ENCODE measurements around the gene TENT5C. TPM values are rescaled to one million over a fixed set of nuclear protein-coding genes. Genes with fewer than 3 reads are reported as not detected.

The TENT5C gene
- polyA plus RNA-seq, 1 donor (not counting 4 experiments of a cell fraction or from before 2014, with no cell fraction given), result 0.13 TPM

GRCh38 chr1:117627546-117628130 lies 21.8 kb downstream of the TENT5C start:
- DNase-seq (ENCODE audit: low read depth, low spot score) (no peak), FAIRE-seq (no peak)
- H4K20me1 ChIP-seq (ENCODE audit: control insufficient read depth, extremely low read depth, insufficient read depth, low read length), result no peaks in the 10 kb centered on the region

GRCh38 chr1:117628343-117628742 lies 22.5 kb downstream of the TENT5C start:
- no peak for DNase-seq (ENCODE audit: low read depth, low spot score)
- Histone ChIP-seq H3K4me3 (ENCODE audit: control insufficient read depth in 2 of 3, extremely low read depth in 1 of 3, insufficient read depth in 2 of 3, low read depth in 1 of 3, low read length in 3 of 3) (no peak overlapping the region), H3K4me2 (ENCODE audit: control insufficient read depth, extremely low read depth, insufficient read depth, low read depth, low read length) (no peak overlapping the region), H3K27ac (ENCODE audit: control insufficient read depth, insufficient read depth, low read length) (no peak overlapping the region), H3K36me3 (ENCODE audit: control insufficient read depth in 2 of 2, extremely low read depth in 1 of 2, insufficient read depth in 2 of 2, low read length in 2 of 2) (no peaks in the 10 kb centered on the region), H3K9me3 (ENCODE audit: control insufficient read depth, low read depth, low read length) (no peaks in the 10 kb centered on the region), H3K79me2 (ENCODE audit: control insufficient read depth, insufficient read depth, low read length) (no peaks in the 10 kb centered on the region), H2AFZ (ENCODE audit: control insufficient read depth, low read length) (no peak overlapping the region), H3K4me1 (ENCODE audit: control insufficient read depth, extremely low read depth, insufficient read depth, low read length) (no peaks in the 10 kb centered on the region), H3K27me3 (ENCODE audit: control insufficient read depth, extremely low read depth, insufficient read depth, low read length) (peaks cover 7% of the 10 kb centered on the region), H3K9ac (ENCODE audit: control insufficient read depth, extremely low read depth, insufficient read depth, low read length) (no peak overlapping the region), H3K9me1 (ENCODE audit: control insufficient read depth, extremely low read depth, insufficient read depth, low read length) (no peaks in the 10 kb centered on the region), H4K20me1 (ENCODE audit: control insufficient read depth, extremely low read depth, insufficient read depth, low read length) (no peaks in the 10 kb centered on the region)
- dilution Hi-C loops (cut with MboI; ENCODE audit: extremely low pct_ligation_motif_present, low sequenced_read_pairs), result no loop called here
- no peak for TF ChIP-seq EZH2 (IDR thresholded peaks at IDR 0.05; ENCODE audit: low read length)
- TF ChIP-seq CTCF (optimal IDR thresholded peaks at IDR 0.05 in 1 of 3, IDR thresholded peaks at IDR 0.05 in 1 of 3, conservative IDR thresholded peaks at IDR 0.05 in 1 of 3; ENCODE audit: extremely low read depth in 1 of 3, insufficient read depth in 2 of 3, low read length in 3 of 3), result no peak
- no peak for FAIRE-seq

More at GRCh38 chr1:117627546-117628130, 21.8 kb downstream of the TENT5C start:
- Histone ChIP-seq H3K4me2 (ENCODE audit: control insufficient read depth, extremely low read depth, insufficient read depth, low read depth, low read length) (no peak overlapping the region), H3K27me3 (ENCODE audit: control insufficient read depth, extremely low read depth, insufficient read depth, low read length) (peaks cover 3% of the 10 kb centered on the region), H3K79me2 (ENCODE audit: control insufficient read depth, insufficient read depth, low read length) (no peaks in the 10 kb centered on the region), H3K9me1 (ENCODE audit: control insufficient read depth, extremely low read depth, insufficient read depth, low read length) (no peaks in the 10 kb centered on the region), H3K9me3 (ENCODE audit: control insufficient read depth, low read depth, low read length) (no peaks in the 10 kb centered on the region), H3K4me3 (ENCODE audit: control insufficient read depth in 2 of 3, extremely low read depth in 1 of 3, insufficient read depth in 2 of 3, low read depth in 1 of 3, low read length in 3 of 3) (no peak overlapping the region), H3K4me1 (ENCODE audit: control insufficient read depth, extremely low read depth, insufficient read depth, low read length) (no peaks in the 10 kb centered on the region), H2AFZ (ENCODE audit: control insufficient read depth, low read length) (no peak overlapping the region), H3K27ac (ENCODE audit: control insufficient read depth, insufficient read depth, low read length) (no peak overlapping the region), H3K36me3 (ENCODE audit: control insufficient read depth in 2 of 2, extremely low read depth in 1 of 2, insufficient read depth in 2 of 2, low read length in 2 of 2) (no peaks in the 10 kb centered on the region), H3K9ac (ENCODE audit: control insufficient read depth, extremely low read depth, insufficient read depth, low read length) (no peak overlapping the region)
- TF ChIP-seq EZH2 (IDR thresholded peaks at IDR 0.05; ENCODE audit: low read length) (no peak), CTCF (optimal IDR thresholded peaks at IDR 0.05 in 1 of 3, IDR thresholded peaks at IDR 0.05 in 1 of 3, conservative IDR thresholded peaks at IDR 0.05 in 1 of 3; ENCODE audit: extremely low read depth in 1 of 3, insufficient read depth in 2 of 3, low read length in 3 of 3) (no peak)
- dilution Hi-C loops (cut with MboI; ENCODE audit: extremely low pct_ligation_motif_present, low sequenced_read_pairs), result no loop called here
